ENCODE results near the gene EXOSC9. TPM values are rescaled to one million over a fixed set of nuclear protein-coding genes. Genes with fewer than 3 reads are reported as not detected.

EXOSC9 gene
- total RNA-seq, 1 experiment from 2014 or later: 69.1 TPM

- Histone ChIP-seq H2BK20ac (ENCODE audit: low read depth, low read length, poor library complexity, severe bottlenecking) (no peak overlapping the region), H3K4ac (ENCODE audit: low read depth, low read length) (no peak overlapping the region), H3K9me3 (ENCODE audit: control insufficient read depth, low read depth, low read length) (no peaks in the 10 kb centered on the region), H2BK5ac (ENCODE audit: insufficient read length, low read length) (no peak overlapping the region), H4K91ac (ENCODE audit: insufficient read length, low read depth, low read length) (no peak overlapping the region), H4K20me1 (ENCODE audit: control insufficient read depth, insufficient read depth, insufficient read length) (no peaks in the 10 kb centered on the region), H3K79me2 (ENCODE audit: insufficient read depth, low read length) (no peaks in the 10 kb centered on the region), H2BK120ac (ENCODE audit: low read depth, low read length, poor library complexity, severe bottlenecking) (no peak overlapping the region), H3K4me1 (ENCODE audit: insufficient read depth, low read length) (no peaks in the 10 kb centered on the region), H3K79me1 (ENCODE audit: insufficient read depth, low read depth, low read length, poor library complexity, severe bottlenecking) (no peaks in the 10 kb centered on the region), H3K23ac (ENCODE audit: insufficient read length, low read depth, low read length) (no peak overlapping the region), H4K8ac (replicated peaks; ENCODE audit: insufficient read length, low read depth, low read length) (no peak overlapping the region), H4K5ac (ENCODE audit: insufficient read length, low read depth, low read length) (no peak overlapping the region), H3T11ph (ENCODE audit: low read length) (no peak overlapping the region), H3K27ac (ENCODE audit: insufficient read length, low read depth, low read length) (no peak overlapping the region), H3K18ac (ENCODE audit: insufficient read length, low read depth, low read length) (no peak overlapping the region), H3K14ac (ENCODE audit: insufficient read depth, low read length) (no peak overlapping the region), H3K9ac (ENCODE audit: extremely low read depth, insufficient read length, low read length) (no peak overlapping the region), H2AK5ac (ENCODE audit: insufficient read length, low read length) (no peak overlapping the region), H2BK12ac (ENCODE audit: insufficient read length, low read depth, low read length) (no peak overlapping the region), H3K23me2 (ENCODE audit: insufficient read length, low read depth, low read length, poor library complexity, severe bottlenecking) (no peaks in the 10 kb centered on the region), H3K27me3 (ENCODE audit: insufficient read depth, low read length) (no peaks in the 10 kb centered on the region), H2AFZ (ENCODE audit: low read length) (no peak overlapping the region), H3K56ac (ENCODE audit: insufficient read length, low read depth, low read length) (no peak overlapping the region), H3K4me2 (ENCODE audit: insufficient read depth, insufficient read length, low read length) (no peak overlapping the region), H2BK15ac (ENCODE audit: low read depth, low read length) (no peak overlapping the region)
- TF ChIP-seq CTCF (conservative IDR thresholded peaks at IDR 0.05): no peak
- no peaks in the 10 kb centered on the region for H3K27me3 Mint-ChIP-seq (ENCODE audit: low read depth)
- no CpG with 5 or more reads among the region's 7 CpGs for WGBS (ENCODE audit: extremely low coverage, insufficient read length, low lambda C conversion rate)
- H3K4me3 Mint-ChIP-seq: no peak overlapping the region
- no peaks in the 10 kb centered on the region for H3K9me3 Mint-ChIP-seq
- no peak overlapping the region for H3K27ac Mint-ChIP-seq
- no peak for DNase-seq
- H3K36me3 Mint-ChIP-seq (ENCODE audit: insufficient read depth in 1 of 3, low read depth in 3 of 3): peaks cover 17 to 34% (median 28%) of the 10 kb centered on the region in 3 experiments
- H3K4me1 Mint-ChIP-seq: peaks cover 6 to 8% of the 10 kb centered on the region in 2 experiments
Measured at GRCh38 chr4:121863799-121864198, 62.7 kb downstream of the EXOSC9 start.

Other genes with a start within 250 kb of the EXOSC9 start
- gene ANXA5, start 104.3 kb upstream of the EXOSC9 start, total RNA-seq (2021): 231 and 234 TPM in 2 replicates
- gene SMIM43, start 36.2 kb upstream of the EXOSC9 start, total RNA-seq (2021): 1.0 and 1.2 TPM in 2 replicates
- 89.0 and 89.2 TPM in 2 replicates for gene CCNA2, start 22.6 kb downstream of the EXOSC9 start, total RNA-seq (2021)
- 26.2 and 28.5 TPM in 2 replicates for gene BBS7, start 69.2 kb downstream of the EXOSC9 start, total RNA-seq (2021)
- gene TRPC3, start 150.7 kb downstream of the EXOSC9 start, total RNA-seq (2021): 0.13 and 0.18 TPM in 2 replicates

Measured in H9 (cell line).